Measurements from ENCODE around the gene PEX14.

PEX14 gene

GRCh38 chr1:10510520-10511493 is 36.1 kb downstream of the PEX14 start:
- H3K4me3 ChIP-seq (ENCODE audit: control insufficient read depth, low read depth, low read length), result no peak overlapping the region
- no peak for TF ChIP-seq CTCF (IDR thresholded peaks at IDR 0.05; ENCODE audit: control insufficient read depth, insufficient read depth, low read depth, low read length, missing control alignments)
- DNase-seq (ENCODE audit: low read depth), result peak; percentile 68

- TF ChIP-seq CTCF (IDR thresholded peaks at IDR 0.05; ENCODE audit: control insufficient read depth, insufficient read depth, low read depth, low read length, missing control alignments), result no peak
- no peak for DNase-seq (ENCODE audit: low read depth)
- no peak overlapping the region for H3K4me3 ChIP-seq (ENCODE audit: control insufficient read depth, low read depth, low read length)
These were observed 36.7 kb downstream of the PEX14 start for GRCh38 chr1:10511494-10511885.

- DNase-seq (ENCODE audit: low read depth), result no peak
- H3K4me3 ChIP-seq (ENCODE audit: control insufficient read depth, low read depth, low read length), result no peak overlapping the region
- TF ChIP-seq CTCF (IDR thresholded peaks at IDR 0.05; ENCODE audit: control insufficient read depth, insufficient read depth, low read depth, low read length, missing control alignments), result no peak
These were observed 38.4 kb downstream of the PEX14 start for GRCh38 chr1:10513199-10513598.

GRCh38 chr1:10514490-10515235 is 39.9 kb downstream of the PEX14 start:
- TF ChIP-seq CTCF (IDR thresholded peaks at IDR 0.05; ENCODE audit: control insufficient read depth, insufficient read depth, low read depth, low read length, missing control alignments), result peak; percentile 71
- H3K4me3 ChIP-seq (ENCODE audit: control insufficient read depth, low read depth, low read length), result no peak overlapping the region
- no peak for DNase-seq (ENCODE audit: low read depth)

GRCh38 chr1:10515301-10515975 is 40.7 kb downstream of the PEX14 start:
- no peak for DNase-seq (ENCODE audit: low read depth)
- TF ChIP-seq CTCF (IDR thresholded peaks at IDR 0.05; ENCODE audit: control insufficient read depth, insufficient read depth, low read depth, low read length, missing control alignments), result no peak
- no peak overlapping the region for H3K4me3 ChIP-seq (ENCODE audit: control insufficient read depth, low read depth, low read length)

- DNase-seq (ENCODE audit: low read depth), result no peak
- no peak for TF ChIP-seq CTCF (IDR thresholded peaks at IDR 0.05; ENCODE audit: control insufficient read depth, insufficient read depth, low read depth, low read length, missing control alignments)
- no peak overlapping the region for H3K4me3 ChIP-seq (ENCODE audit: control insufficient read depth, low read depth, low read length)
These were observed 41.4 kb downstream of the PEX14 start for GRCh38 chr1:10515976-10516750.

Measured in AG09309 (cell line).